Activated CD4-positive, alpha-beta T cell treated with anti-CD3 and anti-CD28 coated beads, Interleukin-2, amount 50 U/mL, for 24 hours (primary cell): ENCODE results near the gene RABGAP1.

Source experiments
- DNase-seq, 2 donors: peaks; one replicate each; pipeline ENCODE4 v3.0.0-alpha.2; 2020; ENCODE audit warnings: low read depth in 1 of 2, low spot score in 1 of 2

The RABGAP1 gene

GRCh38 chr9:123108976-123109375 is 168.2 kb downstream of the RABGAP1 start:
- DNase-seq = no peak

GRCh38 chr9:123109540-123110279 is 168.9 kb downstream of the RABGAP1 start:
- no peak for DNase-seq

- no peak for DNase-seq
Observed at GRCh38 chr9:123111427-123112014, 170.7 kb downstream of the RABGAP1 start.

GRCh38 chr9:123112015-123112975 is 171.5 kb downstream of the RABGAP1 start:
- no peak for DNase-seq

GRCh38 chr9:123113185-123113584 is 172.4 kb downstream of the RABGAP1 start:
- no peak for DNase-seq

GRCh38 chr9:123115146-123115913 is 174.5 kb downstream of the RABGAP1 start:
- DNase-seq = no peak

- no peak for DNase-seq
Observed at GRCh38 chr9:123116036-123116435, 175.2 kb downstream of the RABGAP1 start.

- no peak for DNase-seq
Observed at GRCh38 chr9:123119566-123119965, 178.7 kb downstream of the RABGAP1 start.

- DNase-seq = no peak
Observed at GRCh38 chr9:123120131-123120530, 179.3 kb downstream of the RABGAP1 start.

GRCh38 chr9:123120953-123121352 is 180.1 kb downstream of the RABGAP1 start:
- no peak for DNase-seq

GRCh38 chr9:123121457-123121856 is 180.6 kb downstream of the RABGAP1 start:
- no peak for DNase-seq

GRCh38 chr9:123127512-123128075 is 186.8 kb downstream of the RABGAP1 start:
- DNase-seq = no peak

- no peak for DNase-seq
Observed at GRCh38 chr9:123128591-123128990, 187.8 kb downstream of the RABGAP1 start.

- no peak for DNase-seq
Observed at GRCh38 chr9:123129423-123129822, 188.6 kb downstream of the RABGAP1 start.

- no peak for DNase-seq
Observed at GRCh38 chr9:123131258-123131657, 190.4 kb downstream of the RABGAP1 start.

GRCh38 chr9:123131993-123132392 is 191.2 kb downstream of the RABGAP1 start:
- no peak for DNase-seq

- DNase-seq = no peak
Observed at GRCh38 chr9:123132696-123133095, 191.9 kb downstream of the RABGAP1 start.

- no peak for DNase-seq
Observed at GRCh38 chr9:123135430-123135829, 194.6 kb downstream of the RABGAP1 start.

GRCh38 chr9:123138163-123138562 is 197.3 kb downstream of the RABGAP1 start:
- no peak for DNase-seq

- no peak for DNase-seq
Observed at GRCh38 chr9:123149067-123149466, 208.2 kb downstream of the RABGAP1 start.
